GM21717 (cell line): ENCODE data around the gene KCNF1.
"Not testable (repeated sequence)": the region's sequence is repeated elsewhere in the genome, so short reads cannot be mapped to it uniquely, and the experiment has no call there.

Experiments
- ATAC-seq: cut with Tn5 transposase; IDR thresholded peaks from one replicate; pipeline ENCODE4 v1.9.1; 2021; ENCODE audit warnings: mild to moderate bottlenecking, moderate library complexity; ENCODE audit not compliant: unreplicated experiment

The KCNF1 gene

GRCh38 chr2:10935953-10936942 is 24.5 kb downstream of the KCNF1 start:
- ATAC-seq = no peak

GRCh38 chr2:10939058-10939457 is 27.3 kb downstream of the KCNF1 start:
- ATAC-seq = no peak

- ATAC-seq = no peak
Measured at GRCh38 chr2:10940596-10940995, 28.9 kb downstream of the KCNF1 start.

- ATAC-seq = no peak
Measured at GRCh38 chr2:10941383-10941782, 29.6 kb downstream of the KCNF1 start.

GRCh38 chr2:10944799-10945198 is 33.1 kb downstream of the KCNF1 start:
- ATAC-seq = no peak

- ATAC-seq = no peak
Measured at GRCh38 chr2:10946394-10946793, 34.7 kb downstream of the KCNF1 start.

- ATAC-seq = no peak
Measured at GRCh38 chr2:10947005-10947440, 35.3 kb downstream of the KCNF1 start.

GRCh38 chr2:10947446-10948187 is 35.9 kb downstream of the KCNF1 start:
- no peak for ATAC-seq

GRCh38 chr2:10948188-10948564 is 36.4 kb downstream of the KCNF1 start:
- no peak for ATAC-seq

GRCh38 chr2:10948606-10949230 is 37.0 kb downstream of the KCNF1 start:
- ATAC-seq = no peak

GRCh38 chr2:10949835-10950234 is 38.1 kb downstream of the KCNF1 start:
- no peak for ATAC-seq

GRCh38 chr2:10951558-10952414 is 40.1 kb downstream of the KCNF1 start:
- no peak for ATAC-seq

GRCh38 chr2:10954416-10954815 is 42.7 kb downstream of the KCNF1 start:
- no peak for ATAC-seq

GRCh38 chr2:10954856-10955818 is 43.4 kb downstream of the KCNF1 start:
- ATAC-seq = no peak

GRCh38 chr2:10956006-10956790 is 44.5 kb downstream of the KCNF1 start:
- no peak for ATAC-seq

- no peak for ATAC-seq
Measured at GRCh38 chr2:10957391-10957790, 45.7 kb downstream of the KCNF1 start.

- not testable (repeated sequence) for ATAC-seq
Measured at GRCh38 chr2:10958452-10958851, 46.7 kb downstream of the KCNF1 start.
